ENCODE results near the gene LRRC45. TPM values are rescaled to one million over a fixed set of nuclear protein-coding genes. Genes with fewer than 3 reads are reported as not detected.

Gene LRRC45
- total and polyA plus RNA-seq, 2 donors (not counting 1 experiment from before 2014, with no cell fraction given): 2.3 to 9.9 TPM

DNA sequence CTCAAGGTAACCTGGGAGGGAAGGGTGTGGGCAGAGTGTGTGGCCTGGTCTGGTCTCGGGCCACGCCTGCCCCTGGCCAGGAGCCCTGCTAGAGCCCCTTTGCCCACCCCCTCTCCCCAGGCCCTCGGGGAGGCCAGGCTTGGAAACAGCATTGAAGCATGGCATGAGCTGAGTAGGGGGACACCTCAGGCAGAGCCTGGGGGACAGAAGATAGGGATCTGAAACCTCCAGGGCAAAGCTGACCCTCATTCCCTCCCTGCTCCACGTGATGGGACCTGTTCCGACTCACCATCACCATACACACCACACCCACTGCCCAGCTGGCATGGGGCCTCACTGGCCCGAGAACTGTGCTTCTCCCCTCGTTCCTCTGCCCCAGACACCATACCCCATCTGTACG, 26.0 kb downstream of the LRRC45 start:
- no peak for TF ChIP-seq EZH2 (IDR thresholded peaks at IDR 0.05; ENCODE audit: low read length, missing control alignments)
- TF ChIP-seq, protein P1, sequence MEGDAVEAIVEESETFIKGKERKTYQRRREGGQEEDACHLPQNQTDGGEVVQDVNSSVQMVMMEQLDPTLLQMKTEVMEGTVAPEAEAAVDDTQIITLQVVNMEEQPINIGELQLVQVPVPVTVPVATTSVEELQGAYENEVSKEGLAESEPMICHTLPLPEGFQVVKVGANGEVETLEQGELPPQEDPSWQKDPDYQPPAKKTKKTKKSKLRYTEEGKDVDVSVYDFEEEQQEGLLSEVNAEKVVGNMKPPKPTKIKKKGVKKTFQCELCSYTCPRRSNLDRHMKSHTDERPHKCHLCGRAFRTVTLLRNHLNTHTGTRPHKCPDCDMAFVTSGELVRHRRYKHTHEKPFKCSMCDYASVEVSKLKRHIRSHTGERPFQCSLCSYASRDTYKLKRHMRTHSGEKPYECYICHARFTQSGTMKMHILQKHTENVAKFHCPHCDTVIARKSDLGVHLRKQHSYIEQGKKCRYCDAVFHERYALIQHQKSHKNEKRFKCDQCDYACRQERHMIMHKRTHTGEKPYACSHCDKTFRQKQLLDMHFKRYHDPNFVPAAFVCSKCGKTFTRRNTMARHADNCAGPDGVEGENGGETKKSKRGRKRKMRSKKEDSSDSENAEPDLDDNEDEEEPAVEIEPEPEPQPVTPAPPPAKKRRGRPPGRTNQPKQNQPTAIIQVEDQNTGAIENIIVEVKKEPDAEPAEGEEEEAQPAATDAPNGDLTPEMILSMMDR (conservative IDR thresholded peaks at IDR 0.05 in 1 of 2, IDR thresholded peaks at IDR 0.05 in 1 of 2; ENCODE audit: low read depth in 1 of 2, low read length in 2 of 2): no peak
- no peak for DNase-seq (ENCODE audit: low read depth in 2 of 2)
- Histone ChIP-seq H3K4me3 (replicated peaks in 1 of 4; ENCODE audit: control extremely low read depth in 1 of 4, insufficient read depth in 1 of 4, low read depth in 3 of 4, low read length in 4 of 4) (no peak overlapping the region), H3K4me2 (ENCODE audit: extremely low read depth, insufficient read depth, low read length) (no peak overlapping the region), H3K79me2 (ENCODE audit: control insufficient read depth, insufficient read depth, low read length) (peaks cover 21% of the 10 kb centered on the region), H3K9ac (ENCODE audit: insufficient read depth, low read length) (no peak overlapping the region), H3K36me3 (ENCODE audit: control insufficient read depth, insufficient read depth, low read length) (peaks cover 25% of the 10 kb centered on the region), H3K27me3 (ENCODE audit: control insufficient read depth, insufficient read depth, low read length) (no peaks in the 10 kb centered on the region), H2AFZ (ENCODE audit: low read length) (no peak overlapping the region), H4K20me1 (ENCODE audit: control insufficient read depth, extremely low read depth, insufficient read depth, low read length) (no peaks in the 10 kb centered on the region), H3K27ac (ENCODE audit: insufficient read depth, low read length) (no peak overlapping the region), H3K4me1 (ENCODE audit: control insufficient read depth, extremely low read depth, insufficient read depth, low read length) (peaks cover 7% of the 10 kb centered on the region), H3K9me3 (ENCODE audit: control insufficient read depth, insufficient read depth, low read depth, low read length) (no peaks in the 10 kb centered on the region)

DNA sequence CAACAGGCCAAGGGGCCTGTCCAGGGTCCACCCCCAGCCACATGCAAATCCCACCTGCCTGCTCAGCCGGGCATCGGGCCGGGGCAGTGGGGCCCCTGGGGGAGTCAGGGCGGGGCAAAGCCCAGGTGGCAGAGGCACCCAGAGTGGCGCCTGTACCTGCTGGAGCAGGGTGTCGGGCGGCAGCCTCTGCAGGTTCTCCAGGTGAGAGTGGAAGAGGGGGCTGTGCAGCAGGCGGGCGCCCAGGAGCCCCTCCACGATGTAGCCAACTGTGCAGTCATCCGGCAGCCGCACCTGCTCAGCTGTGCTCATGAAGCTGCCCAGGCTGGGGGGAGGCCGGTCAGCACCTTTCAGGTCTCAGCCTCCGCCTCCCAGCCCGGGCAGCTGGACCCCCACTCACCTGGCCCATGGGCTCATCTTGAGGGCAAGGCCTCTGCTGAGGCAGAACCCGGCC, 26.4 kb downstream of the LRRC45 start:
- H3K9me3 ChIP-seq (ENCODE audit: control insufficient read depth, insufficient read depth, low read depth, low read length): no peaks in the 10 kb centered on the region
- no peak overlapping the region for H3K27ac ChIP-seq (ENCODE audit: insufficient read depth, low read length)
- H3K4me1 ChIP-seq (ENCODE audit: control insufficient read depth, extremely low read depth, insufficient read depth, low read length): peaks cover 7% of the 10 kb centered on the region
- H3K79me2 ChIP-seq (ENCODE audit: control insufficient read depth, insufficient read depth, low read length): peaks cover 21% of the 10 kb centered on the region
- no peak overlapping the region for H3K4me3 ChIP-seq (replicated peaks in 1 of 4; ENCODE audit: control extremely low read depth in 1 of 4, insufficient read depth in 1 of 4, low read depth in 3 of 4, low read length in 4 of 4)
- peaks cover 29% of the 10 kb centered on the region for H3K36me3 ChIP-seq (ENCODE audit: control insufficient read depth, insufficient read depth, low read length)
- no peak for TF ChIP-seq EZH2 (IDR thresholded peaks at IDR 0.05; ENCODE audit: low read length, missing control alignments)
- TF ChIP-seq, protein P1 (conservative IDR thresholded peaks at IDR 0.05 in 1 of 2, IDR thresholded peaks at IDR 0.05 in 1 of 2; ENCODE audit: low read depth in 1 of 2, low read length in 2 of 2): no peak
- no peak overlapping the region for H2AFZ ChIP-seq (ENCODE audit: low read length)
- no peaks in the 10 kb centered on the region for H3K27me3 ChIP-seq (ENCODE audit: control insufficient read depth, insufficient read depth, low read length)
- H4K20me1 ChIP-seq (ENCODE audit: control insufficient read depth, extremely low read depth, insufficient read depth, low read length): no peaks in the 10 kb centered on the region
- no peak overlapping the region for H3K9ac ChIP-seq (ENCODE audit: insufficient read depth, low read length)
- DNase-seq (ENCODE audit: low read depth in 2 of 2): no peak
- H3K4me2 ChIP-seq (ENCODE audit: extremely low read depth, insufficient read depth, low read length): no peak overlapping the region

DNA sequence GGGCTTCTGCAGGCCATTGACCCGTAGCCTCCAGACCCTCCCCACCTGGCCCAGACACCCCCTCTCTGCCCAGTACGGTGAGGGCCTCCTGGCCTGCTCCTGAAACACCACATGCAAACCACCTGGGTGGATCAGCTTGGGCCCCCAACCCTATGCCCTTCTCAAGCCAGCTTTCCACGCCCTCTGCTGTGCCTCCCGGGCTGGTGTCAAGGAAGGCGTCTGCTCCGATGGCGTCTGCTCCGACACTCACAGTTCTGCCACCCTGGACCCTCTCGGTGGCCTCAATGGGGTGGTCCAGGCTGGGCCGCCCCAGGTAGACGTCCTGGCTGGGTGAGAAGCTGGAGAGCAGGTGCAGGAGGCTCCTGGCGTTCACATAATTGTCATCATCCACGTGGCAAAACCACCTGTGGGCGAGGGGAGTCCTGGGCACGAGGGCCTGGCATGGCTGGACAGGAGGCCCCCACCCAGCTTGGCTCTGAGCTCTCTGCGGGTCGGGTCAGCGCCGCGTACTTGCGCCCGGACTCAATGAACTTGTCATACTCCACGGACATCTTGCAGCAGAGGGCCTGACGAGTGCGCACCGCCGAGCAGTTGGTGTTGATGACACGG, 27.2 kb downstream of the LRRC45 start:
- Histone ChIP-seq H3K9ac (ENCODE audit: insufficient read depth, low read length) (no peak overlapping the region), H3K4me3 (replicated peaks in 1 of 4; ENCODE audit: control extremely low read depth in 1 of 4, insufficient read depth in 1 of 4, low read depth in 3 of 4, low read length in 4 of 4) (peak overlapping the region; percentile 47 to 85 (median 71)), H3K9me3 (ENCODE audit: control insufficient read depth, insufficient read depth, low read depth, low read length) (no peaks in the 10 kb centered on the region), H3K27ac (ENCODE audit: insufficient read depth, low read length) (peak overlapping the region; percentile 50), H3K79me2 (ENCODE audit: control insufficient read depth, insufficient read depth, low read length) (peaks cover 21% of the 10 kb centered on the region), H2AFZ (ENCODE audit: low read length) (no peak overlapping the region), H3K36me3 (ENCODE audit: control insufficient read depth, insufficient read depth, low read length) (peaks cover 36% of the 10 kb centered on the region), H3K4me1 (ENCODE audit: control insufficient read depth, extremely low read depth, insufficient read depth, low read length) (peaks cover 7% of the 10 kb centered on the region), H3K27me3 (ENCODE audit: control insufficient read depth, insufficient read depth, low read length) (no peaks in the 10 kb centered on the region), H4K20me1 (ENCODE audit: control insufficient read depth, extremely low read depth, insufficient read depth, low read length) (no peaks in the 10 kb centered on the region), H3K4me2 (ENCODE audit: extremely low read depth, insufficient read depth, low read length) (peak overlapping the region; percentile 62)
- DNase-seq (ENCODE audit: low read depth in 2 of 2): no peak
- TF ChIP-seq, protein P1 (conservative IDR thresholded peaks at IDR 0.05 in 1 of 2, IDR thresholded peaks at IDR 0.05 in 1 of 2; ENCODE audit: low read depth in 1 of 2, low read length in 2 of 2): no peak
- TF ChIP-seq EZH2 (IDR thresholded peaks at IDR 0.05; ENCODE audit: low read length, missing control alignments): no peak
